Caco-2 (cell line): Measurements from ENCODE around the gene ZNF132. TPM values are rescaled to one million over a fixed set of nuclear protein-coding genes. Genes with fewer than 3 reads are reported as not detected.

Experiments used
- BruUV-seq: library from RNA; stranded (reverse); fragments of 400-500 nt; replicated peaks from 2 replicates; lab custom pipeline; 2021; lab: Mats Ljungman, UMichigan
- CTCF ChIA-PET: fragments of 300-600 bp; sonication (Branson Sonifier 250); formaldehyde crosslinking; loops from one replicate; lab custom pipeline; 2022; ENCODE audit warnings: antibody characterized with exemption; lab: Charles Lee
- POLR2A ChIA-PET: fragments of 300-600 bp; sonication (Branson Sonifier 250); formaldehyde crosslinking; loops from one replicate; lab custom pipeline; 2022; ENCODE audit warnings: antibody characterized with exemption; lab: Charles Lee
- DNase-seq, 2 experiments: peaks; one replicate each; pipeline versions ENCODE4 v3.0.0 to v3.0.0-alpha.2; 2020 to 2022
- H3K27me3 ChIP-seq: replicated peaks from 2 replicates; pipeline ENCODE4 v1.6.0; 2011; ENCODE audit warnings: low read length; ENCODE audit not compliant: control insufficient read depth, insufficient read depth
- H3K36me3 ChIP-seq: 2 replicates; pipeline ENCODE4 v1.5.1; 2011; ENCODE audit warnings: low read length; ENCODE audit not compliant: control insufficient read depth, insufficient read depth
- H3K4me1 ChIP-seq: fragments of 250-450 bp; sonication (Bioruptor Pico); 2 replicates; pipeline ENCODE4 v1.5.1; 2020; ENCODE audit warnings: mild to moderate bottlenecking
- H3K4me3 ChIP-seq: 2 replicates; pipeline ENCODE4 v1.5.1; 2011; ENCODE audit warnings: low read depth, mild to moderate bottlenecking, control low read depth, low read length
- H3K9me3 ChIP-seq: fragments of 250-450 bp; sonication (Bioruptor Pico); 2 replicates; pipeline ENCODE4 v1.5.1; 2020; ENCODE audit warnings: mild to moderate bottlenecking, moderate library complexity
- H3K27ac Mint-ChIP-seq: one replicate; pipeline ENCODE4 v1.8.0; 2022; ENCODE audit warnings: mixed read lengths; ENCODE audit not compliant: unreplicated experiment
- H3K27me3 Mint-ChIP-seq: one replicate; pipeline ENCODE4 v1.8.0; 2022; ENCODE audit warnings: mixed read lengths; ENCODE audit not compliant: insufficient read depth, unreplicated experiment
- H3K36me3 Mint-ChIP-seq: one replicate; pipeline ENCODE4 v1.8.0; 2022; ENCODE audit warnings: mild to moderate bottlenecking, mixed read lengths; ENCODE audit not compliant: insufficient read depth, unreplicated experiment
- H3K4me1 Mint-ChIP-seq: one replicate; pipeline ENCODE4 v1.8.0; 2022; ENCODE audit warnings: low read depth, mixed read lengths; ENCODE audit not compliant: unreplicated experiment
- H3K4me3 Mint-ChIP-seq: one replicate; pipeline ENCODE4 v1.8.0; 2022; ENCODE audit warnings: mild to moderate bottlenecking, moderate library complexity, mixed read lengths; ENCODE audit not compliant: unreplicated experiment
- H3K9me3 Mint-ChIP-seq: one replicate; pipeline ENCODE4 v1.8.0; 2022; ENCODE audit warnings: mixed read lengths; ENCODE audit not compliant: unreplicated experiment
- intact Hi-C: fragments of 100-400 bp; cut with micrococcal nuclease; formaldehyde crosslinking; loops from one replicate; pipeline ENCODE4 v1.10.0; 2022; ENCODE audit not compliant: unreplicated experiment
- total RNA-seq: library from RNA; stranded (reverse); gene quantifications from 2 replicates; pipeline ENCODE4 v1.2.3, GENCODE V29; 2022
- TF ChIP-seq, protein P1 (sequence below), 2 experiments: fragments of 200-600 bp in 1 of 2; IDR thresholded peaks; 1 replicate in 1 of 2; 2 replicates in 1 of 2; pipeline versions ENCODE4 v1.5.1 to v1.8.0; 2011 to 2022; ENCODE audit warnings: antibody characterized with exemption in 1 of 2, control low read depth in 1 of 2, inconsistent platforms in 1 of 2, low read depth in 1 of 2, low read length in 1 of 2, mild to moderate bottlenecking in 1 of 2, moderate library complexity in 1 of 2; ENCODE audit not compliant: insufficient read depth in 1 of 2, severe bottlenecking in 1 of 2, unreplicated experiment in 1 of 2

ZNF132 gene
- total RNA-seq, 1 experiment from 2014 or later: not detected

GRCh38 chr19:58475714-58476497 is 36.0 kb upstream of the ZNF132 start, which contains the start of gene ZNF446:
Gene ZNF446 (plus strand): TSS chr19:58476352. CDS start chr19:58477219, 867 bp downstream.
- POLR2A ChIA-PET: interaction anchor here (1.0 to 1.5 kb wide), 4 partner anchors 10 to 113 kb away, joined by 3 to 6 read pairs (median 4); partner anchors contain the start of genes TRIM28, ZNF497 and ZNF584
- no TSS peak for BruUV-seq
- Mint-ChIP-seq H3K9me3 (no peaks in the 10 kb centered on the region), H3K4me1 (no peaks in the 10 kb centered on the region), H3K27me3 (no peaks in the 10 kb centered on the region), H3K4me3 (peak within 1 kb of the TSS; percentile 79), H3K36me3 (peaks cover 42% of the 10 kb centered on the region), H3K27ac (peak within 1 kb of the TSS; percentile 85)
- CTCF ChIA-PET: no interaction called here
- DNase-seq: peak; percentile 95 to 97
- peaks cover 5% of the 10 kb centered on the region; the same call in 1 of the 2 replicates for H3K4me1 ChIP-seq
- no peaks in the 10 kb centered on the region for H3K9me3 ChIP-seq
- H3K27me3 ChIP-seq: no peaks in the 10 kb centered on the region
- TF ChIP-seq, protein P1, sequence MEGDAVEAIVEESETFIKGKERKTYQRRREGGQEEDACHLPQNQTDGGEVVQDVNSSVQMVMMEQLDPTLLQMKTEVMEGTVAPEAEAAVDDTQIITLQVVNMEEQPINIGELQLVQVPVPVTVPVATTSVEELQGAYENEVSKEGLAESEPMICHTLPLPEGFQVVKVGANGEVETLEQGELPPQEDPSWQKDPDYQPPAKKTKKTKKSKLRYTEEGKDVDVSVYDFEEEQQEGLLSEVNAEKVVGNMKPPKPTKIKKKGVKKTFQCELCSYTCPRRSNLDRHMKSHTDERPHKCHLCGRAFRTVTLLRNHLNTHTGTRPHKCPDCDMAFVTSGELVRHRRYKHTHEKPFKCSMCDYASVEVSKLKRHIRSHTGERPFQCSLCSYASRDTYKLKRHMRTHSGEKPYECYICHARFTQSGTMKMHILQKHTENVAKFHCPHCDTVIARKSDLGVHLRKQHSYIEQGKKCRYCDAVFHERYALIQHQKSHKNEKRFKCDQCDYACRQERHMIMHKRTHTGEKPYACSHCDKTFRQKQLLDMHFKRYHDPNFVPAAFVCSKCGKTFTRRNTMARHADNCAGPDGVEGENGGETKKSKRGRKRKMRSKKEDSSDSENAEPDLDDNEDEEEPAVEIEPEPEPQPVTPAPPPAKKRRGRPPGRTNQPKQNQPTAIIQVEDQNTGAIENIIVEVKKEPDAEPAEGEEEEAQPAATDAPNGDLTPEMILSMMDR (IDR thresholded peaks at IDR 0.05; ENCODE audit: insufficient read depth in 1 of 2, low read depth in 1 of 2, low read length in 1 of 2, severe bottlenecking in 1 of 2, unreplicated experiment in 1 of 2): no peak
- intact Hi-C loops: loop anchor here (1.0 to 2.0 kb wide), 3 partner anchors 9 to 75 kb away; partner anchors contain the start of gene ZNF324
- peaks cover 1% of the 10 kb centered on the region; the same call in 1 of the 2 replicates for H3K36me3 ChIP-seq
- peak within 1 kb of the TSS; percentile 71 for H3K4me3 ChIP-seq

DNA sequence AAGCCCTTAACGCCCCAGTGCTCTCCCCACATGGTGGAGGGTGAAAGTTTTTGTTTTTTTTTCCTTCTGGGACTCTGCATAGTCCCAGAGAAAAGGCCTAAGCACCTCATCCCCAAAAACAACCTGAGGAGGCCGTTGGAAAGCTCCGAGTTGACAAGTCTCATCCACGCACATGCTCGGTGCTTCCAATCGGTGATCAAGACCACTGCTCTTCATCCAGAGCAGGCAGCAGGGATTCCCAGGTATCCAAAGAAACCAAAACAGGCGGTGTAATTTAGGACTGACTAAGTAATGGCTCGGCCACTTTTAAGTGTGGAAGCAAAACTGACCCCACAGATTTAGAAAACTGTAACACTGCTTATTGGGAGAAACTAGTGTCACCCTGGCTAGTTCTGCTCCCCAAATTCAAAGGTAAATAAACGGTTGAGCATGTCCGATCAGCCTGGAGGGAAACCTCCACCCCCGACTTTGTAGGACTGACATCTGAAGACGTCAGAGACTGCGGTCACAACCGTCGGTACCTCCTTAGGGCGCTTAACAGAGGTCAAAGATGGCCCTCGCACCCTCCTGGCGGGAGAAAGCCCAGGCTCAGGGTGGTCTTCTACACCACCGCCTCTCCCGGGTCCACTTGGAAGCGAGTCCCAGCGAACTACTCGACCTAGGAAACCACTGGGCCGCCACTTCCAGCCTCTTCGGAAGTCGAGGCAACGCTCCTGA is 35.2 kb upstream of the ZNF132 start:
- H3K4me3 ChIP-seq: peak overlapping the region; percentile 71
- Mint-ChIP-seq H3K36me3 (peaks cover 42% of the 10 kb centered on the region), H3K9me3 (no peaks in the 10 kb centered on the region), H3K27me3 (no peaks in the 10 kb centered on the region), H3K4me1 (no peaks in the 10 kb centered on the region), H3K4me3 (peak overlapping the region; percentile 79), H3K27ac (peak overlapping the region; percentile 85)
- POLR2A ChIA-PET: interaction anchor here (1.0 to 1.5 kb wide), 4 partner anchors 9 to 113 kb away, joined by 3 to 6 read pairs (median 4); partner anchors contain the start of genes TRIM28, ZNF497 and ZNF584
- intact Hi-C loops: loop anchor here (1.0 to 2.0 kb wide), 3 partner anchors 8 to 74 kb away; partner anchors contain the start of gene ZNF324
- no peaks in the 10 kb centered on the region for H3K27me3 ChIP-seq
- H3K36me3 ChIP-seq: peaks cover 1% of the 10 kb centered on the region; the same call in 1 of the 2 replicates
- CTCF ChIA-PET: no interaction called here
- no peaks in the 10 kb centered on the region for H3K9me3 ChIP-seq
- TF ChIP-seq, protein P1 (IDR thresholded peaks at IDR 0.05; ENCODE audit: insufficient read depth in 1 of 2, low read depth in 1 of 2, low read length in 1 of 2, severe bottlenecking in 1 of 2, unreplicated experiment in 1 of 2): no peak
- H3K4me1 ChIP-seq: peaks cover 5% of the 10 kb centered on the region; the same call in 1 of the 2 replicates
- BruUV-seq: TSS peak; percentile 30
- DNase-seq: no peak
